Stimulated activated CD8-positive, alpha-beta memory T cell treated with anti-CD3 and anti-CD28 coated beads, Interleukin-15, amount 100 ng/mL, for 4 hours (primary cell): ENCODE data around the gene IL9R.
"Not testable (repeated sequence)": the region's sequence is repeated elsewhere in the genome, so short reads cannot be mapped to it uniquely, and the experiment has no call there.

Source experiments
- DNase-seq, 2 donors: peaks; one replicate each; pipeline ENCODE4 v3.0.0-alpha.2; 2020; ENCODE audit warnings: low read depth in 2 of 2

The IL9R gene

DNA sequence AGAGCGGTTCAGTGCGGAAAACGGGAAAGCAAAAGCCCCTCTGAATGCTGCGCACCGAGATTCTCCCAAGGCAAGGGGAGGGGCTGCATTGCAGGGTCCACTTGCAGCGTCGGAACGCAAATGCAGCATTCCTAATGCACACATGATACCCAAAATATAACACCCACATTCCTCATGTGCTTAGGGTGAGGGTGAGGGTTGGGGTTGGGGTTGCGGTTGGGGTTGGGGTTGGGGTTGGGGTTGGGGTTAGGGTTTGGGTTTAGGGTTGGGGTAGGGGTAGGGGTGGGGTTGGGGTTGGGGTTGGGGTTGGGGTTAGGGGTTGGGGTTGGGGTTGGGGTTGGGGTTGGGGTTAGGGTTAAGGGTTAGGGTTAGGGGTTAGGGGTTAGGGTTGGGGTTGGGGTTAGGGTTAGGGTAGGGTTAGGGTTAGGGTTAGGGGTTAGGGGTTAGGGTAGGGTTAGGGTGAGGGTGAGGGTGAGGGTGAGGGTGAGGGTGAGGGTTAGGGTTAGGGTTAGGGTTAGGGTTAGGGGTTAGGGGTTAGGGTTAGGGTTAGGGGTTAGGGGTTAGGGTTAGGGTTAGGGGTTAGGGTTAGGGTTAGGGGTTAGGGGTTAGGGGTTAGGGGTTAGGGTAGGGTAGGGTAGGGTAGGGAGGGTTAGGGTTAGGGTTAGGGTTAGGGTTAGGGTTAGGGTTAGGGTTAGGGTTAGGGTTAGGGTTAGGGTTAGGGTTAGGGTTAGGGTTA lies 32.4 kb downstream of the IL9R start:
- not testable (repeated sequence) for DNase-seq

DNA sequence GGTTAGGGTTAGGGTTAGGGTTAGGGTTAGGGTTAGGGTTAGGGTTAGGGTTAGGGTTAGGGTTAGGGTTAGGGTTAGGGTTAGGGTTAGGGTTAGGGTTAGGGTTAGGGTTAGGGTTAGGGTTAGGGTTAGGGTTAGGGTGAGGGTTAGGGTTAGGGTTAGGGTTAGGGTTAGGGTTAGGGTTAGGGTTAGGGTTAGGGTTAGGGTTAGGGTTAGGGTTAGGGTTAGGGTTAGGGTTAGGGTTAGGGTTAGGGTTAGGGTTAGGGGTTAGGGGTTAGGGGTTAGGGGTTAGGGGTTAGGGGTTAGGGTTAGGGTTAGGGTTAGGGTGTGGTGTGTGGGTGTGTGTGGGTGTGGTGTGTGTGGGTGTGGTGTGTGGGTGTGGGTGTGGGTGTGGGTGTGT lies 33.0 kb downstream of the IL9R start:
- not testable (repeated sequence) for DNase-seq
